Stomach (tissue), 9 donors: ENCODE results near the gene DEPDC5. TPM values are rescaled to one million over a fixed set of nuclear protein-coding genes. Genes with fewer than 3 reads are reported as not detected.

Experiments
- DNase-seq, 2 donors: peaks; one replicate each; pipeline versions ENCODE4 v3.0.0 to v3.0.0-alpha.2; 2013 to 2019
- H3K27ac ChIP-seq, 5 donors: fragments of 200-600 bp in 4 of 5; sonication (generic) in 4 of 5; one replicate each; pipeline ENCODE4 v1.5.1; 2013 to 2019; ENCODE audit warnings: mild to moderate bottlenecking in 1 of 5, moderate library complexity in 1 of 5
- H3K27me3 ChIP-seq, 3 donors: fragments of 200-600 bp; sonication (generic); one replicate each; pipeline ENCODE4 v1.5.1; 2017 to 2019; ENCODE audit warnings: mixed run types in 1 of 3
- H3K36me3 ChIP-seq, 4 donors: fragments of 200-600 bp; sonication (generic); 1 replicate in 3 of 4; 2 replicates in 1 of 4; pipeline ENCODE4 v1.5.1; 2016 to 2019
- H3K4me1 ChIP-seq, 4 donors: fragments of 200-600 bp; sonication (generic); one replicate each; pipeline ENCODE4 v1.5.1; 2016 to 2019
- H3K4me3 ChIP-seq, 4 donors: fragments of 200-600 bp; sonication (generic) in 3 of 4; one replicate each; pipeline ENCODE4 v1.5.1; 2016 to 2019; ENCODE audit warnings: mild to moderate bottlenecking in 1 of 4
- H3K9me3 ChIP-seq, 4 donors: fragments of 200-600 bp; sonication (generic); one replicate each; pipeline ENCODE4 v1.5.1; 2016 to 2019
- EP300 ChIP-seq: sonication (generic); formaldehyde crosslinking; IDR thresholded peaks from one replicate; pipeline ENCODE4 v1.6.1; 2017; ENCODE audit warnings: antibody characterized with exemption
- POLR2A ChIP-seq, 4 donors: fragments of 450-650 bp; IDR thresholded peaks; one replicate each; pipeline ENCODE4 v1.6.1; 2016; ENCODE audit warnings: antibody characterized with exemption in 4 of 4, control low read depth in 2 of 4, mild to moderate bottlenecking in 1 of 4, moderate library complexity in 1 of 4
- POLR2AphosphoS5 ChIP-seq, 3 donors: sonication (generic); formaldehyde crosslinking; IDR thresholded peaks; one replicate each; pipeline ENCODE4 v1.6.1; 2016; ENCODE audit warnings: antibody characterized with exemption in 3 of 3
- WGBS, 5 donors: extraction: QIAGEN DNeasy Blood & Tissue Kit in 3 of 5; methylation state at CpG; one replicate each; pipeline versions ENCODE4 v1.1.5 to v1.1.7; 2013 to 2018; 5-methylcytosine and 5-hydroxymethylcytosine counted together
- intact Hi-C: fragments of 100-400 bp; cut with DNase I; formaldehyde crosslinking; loops from one replicate; pipeline ENCODE4 v1.15.1; 2023; ENCODE audit warnings: low total_unique reads
- polyA plus RNA-seq, 3 donors: library from polyadenylated mRNA; stranded (reverse); fragments of 200-250 nt; gene quantifications; one replicate each; pipeline ENCODE4 v1.2.3, GENCODE V29; 2013
- total RNA-seq, 5 donors: library from RNA; depleted of rRNA; stranded (reverse); fragments of >200 nt; gene quantifications; one replicate each; pipeline versions ENCODE4 v1.1.0 to v1.2.3, GENCODE V29; 2014 to 2016
- TF ChIP-seq, protein P1 (sequence below), 7 experiments: fragments of 450-650 bp in 4 of 7; fragments of 200-600 bp in 3 of 7; sonication (generic) in 3 of 7; IDR thresholded peaks; one replicate each; pipeline ENCODE4 v1.5.1; 2016 to 2019; ENCODE audit warnings: antibody characterized with exemption in 7 of 7, control low read depth in 2 of 7, mild to moderate bottlenecking in 1 of 7
- donor health status: healthy with polysubstance abuse.
- donor health status: Bipolar disorder and iron deficiency.
- donor health status: healthy.

Gene DEPDC5
- total and polyA plus RNA-seq, 8 donors = 4.7 to 39.1 (median 20.2) TPM

DNA sequence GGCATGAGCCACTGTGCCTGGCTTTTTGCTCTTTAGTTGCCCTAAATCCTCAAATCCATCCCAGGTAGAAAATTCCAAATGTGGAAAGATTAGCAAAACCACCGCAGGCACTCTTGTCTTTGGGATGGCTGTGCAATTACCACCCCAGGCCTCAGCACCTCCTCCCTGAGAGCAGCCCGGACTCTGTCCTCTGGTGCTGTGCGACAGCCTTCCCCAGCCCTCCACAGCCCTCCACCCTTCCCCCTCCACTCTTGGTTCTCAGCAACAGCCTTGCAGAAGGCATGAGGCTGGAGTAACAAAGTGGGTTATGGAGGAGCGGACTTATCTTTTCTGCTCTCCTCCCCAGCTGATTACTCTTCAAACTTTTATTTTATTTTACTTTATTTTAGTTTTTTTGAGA is 145.8 kb downstream of the DEPDC5 start:
- H3K9me3 ChIP-seq = no peaks in the 10 kb centered on the region
- 92 to 95% (median 93%) methylated on average over 4 of the region's 4 CpGs for WGBS, 5 donors
- no peaks in the 10 kb centered on the region for H3K27me3 ChIP-seq
- H3K27ac ChIP-seq = no peak overlapping the region
- no peak overlapping the region for H3K4me3 ChIP-seq
- H3K36me3 ChIP-seq = peaks cover 13 to 86% (median 72%) of the 10 kb centered on the region in 4 donors
- peaks cover 0 to 20% (median 5%) of the 10 kb centered on the region in 4 donors for H3K4me1 ChIP-seq
- intact Hi-C loops = no loop called here
- DNase-seq = no peak
- no peak for TF ChIP-seq POLR2AphosphoS5 (IDR thresholded peaks at IDR 0.05)
- TF ChIP-seq, protein P1, sequence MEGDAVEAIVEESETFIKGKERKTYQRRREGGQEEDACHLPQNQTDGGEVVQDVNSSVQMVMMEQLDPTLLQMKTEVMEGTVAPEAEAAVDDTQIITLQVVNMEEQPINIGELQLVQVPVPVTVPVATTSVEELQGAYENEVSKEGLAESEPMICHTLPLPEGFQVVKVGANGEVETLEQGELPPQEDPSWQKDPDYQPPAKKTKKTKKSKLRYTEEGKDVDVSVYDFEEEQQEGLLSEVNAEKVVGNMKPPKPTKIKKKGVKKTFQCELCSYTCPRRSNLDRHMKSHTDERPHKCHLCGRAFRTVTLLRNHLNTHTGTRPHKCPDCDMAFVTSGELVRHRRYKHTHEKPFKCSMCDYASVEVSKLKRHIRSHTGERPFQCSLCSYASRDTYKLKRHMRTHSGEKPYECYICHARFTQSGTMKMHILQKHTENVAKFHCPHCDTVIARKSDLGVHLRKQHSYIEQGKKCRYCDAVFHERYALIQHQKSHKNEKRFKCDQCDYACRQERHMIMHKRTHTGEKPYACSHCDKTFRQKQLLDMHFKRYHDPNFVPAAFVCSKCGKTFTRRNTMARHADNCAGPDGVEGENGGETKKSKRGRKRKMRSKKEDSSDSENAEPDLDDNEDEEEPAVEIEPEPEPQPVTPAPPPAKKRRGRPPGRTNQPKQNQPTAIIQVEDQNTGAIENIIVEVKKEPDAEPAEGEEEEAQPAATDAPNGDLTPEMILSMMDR (IDR thresholded peaks at IDR 0.05) = no peak
- TF ChIP-seq POLR2A (IDR thresholded peaks at IDR 0.05) = no peak
- TF ChIP-seq EP300 = no peak

DNA sequence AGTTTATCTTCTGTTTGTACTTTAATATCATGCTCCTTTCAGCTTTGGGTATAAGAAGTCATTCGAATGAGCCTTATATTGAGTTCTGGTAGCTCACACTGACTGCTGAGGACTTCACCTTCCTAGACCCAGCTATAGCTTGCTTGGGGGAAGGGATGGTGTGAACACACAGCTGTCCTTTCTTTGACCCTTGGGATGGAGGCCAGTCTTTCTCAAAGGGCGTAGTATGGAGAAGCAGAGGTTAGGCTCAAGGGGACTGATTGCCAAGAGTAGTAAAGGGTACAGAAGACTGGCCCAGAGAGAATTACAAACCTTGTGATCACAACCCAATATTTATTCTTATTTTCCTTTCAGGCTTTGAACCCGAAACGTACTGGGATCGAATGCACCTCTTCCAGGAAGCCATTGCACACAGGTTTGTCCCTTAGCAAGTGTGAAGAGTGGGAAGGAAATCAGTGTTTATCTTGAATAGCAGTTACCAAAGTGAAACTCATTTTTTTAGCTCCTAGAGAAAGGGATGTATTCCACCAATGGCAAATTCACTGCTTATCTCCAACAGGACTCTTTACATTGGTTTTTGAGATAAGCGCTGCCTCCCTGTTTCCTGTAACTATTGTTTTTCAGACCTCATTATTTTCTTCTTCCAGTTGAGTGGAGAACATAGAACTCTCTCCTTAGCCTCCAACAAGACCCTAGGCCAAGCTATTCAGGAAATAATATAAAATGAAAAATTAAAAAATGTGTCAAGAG is 147.7 kb downstream of the DEPDC5 start:
- peaks cover 0 to 20% (median 5%) of the 10 kb centered on the region in 4 donors for H3K4me1 ChIP-seq
- no peak overlapping the region for H3K4me3 ChIP-seq
- TF ChIP-seq, protein P1 (IDR thresholded peaks at IDR 0.05) = no peak
- peak in 2 of 3 donors; percentile 5 to 17 for TF ChIP-seq POLR2AphosphoS5 (IDR thresholded peaks at IDR 0.05)
- intact Hi-C loops = no loop called here
- no peaks in the 10 kb centered on the region for H3K27me3 ChIP-seq
- H3K27ac ChIP-seq = peak overlapping the region; percentile 34 to 84 (median 67)
- DNase-seq = peak in 1 of 2 donors; percentile 56
- 29 to 62% (median 51%) methylated on average over 6 of the region's 6 CpGs for WGBS, 5 donors
- no peaks in the 10 kb centered on the region for H3K9me3 ChIP-seq
- peaks cover 13 to 88% (median 74%) of the 10 kb centered on the region in 4 donors for H3K36me3 ChIP-seq

DNA sequence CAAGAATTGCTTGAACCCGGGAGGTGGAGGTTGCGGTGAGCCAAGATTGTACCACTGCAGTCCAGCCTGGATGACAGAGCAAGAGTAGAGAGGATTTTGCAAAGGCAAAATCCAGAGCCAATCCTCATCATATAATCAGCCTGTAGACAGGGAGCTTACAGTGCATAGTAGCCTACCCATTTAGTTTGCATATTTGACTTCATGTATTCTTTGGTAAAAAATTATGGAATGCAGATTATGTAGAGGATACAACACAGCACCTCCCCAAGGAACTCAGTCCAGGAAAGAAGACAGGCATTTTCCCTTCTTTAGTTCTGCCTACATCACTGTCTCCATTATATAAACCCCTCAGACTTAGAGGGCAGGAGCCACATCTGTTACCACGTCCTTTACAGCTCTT is 150.8 kb downstream of the DEPDC5 start:
- Histone ChIP-seq H3K27me3 (no peaks in the 10 kb centered on the region), H3K36me3 (peaks cover 19 to 84% (median 68%) of the 10 kb centered on the region in 4 donors), H3K27ac (no peak overlapping the region), H3K4me3 (no peak overlapping the region), H3K4me1 (peaks cover 0 to 20% (median 5%) of the 10 kb centered on the region in 4 donors), H3K9me3 (no peaks in the 10 kb centered on the region)
- DNase-seq = no peak
- TF ChIP-seq POLR2A (IDR thresholded peaks at IDR 0.05) (no peak), POLR2AphosphoS5 (IDR thresholded peaks at IDR 0.05) (no peak), EP300 (no peak)
- TF ChIP-seq, protein P1 (IDR thresholded peaks at IDR 0.05) = no peak
- intact Hi-C loops = no loop called here
- 95 to 99% (median 96%) methylated on average over 3 of the region's 3 CpGs for WGBS, 5 donors

DNA sequence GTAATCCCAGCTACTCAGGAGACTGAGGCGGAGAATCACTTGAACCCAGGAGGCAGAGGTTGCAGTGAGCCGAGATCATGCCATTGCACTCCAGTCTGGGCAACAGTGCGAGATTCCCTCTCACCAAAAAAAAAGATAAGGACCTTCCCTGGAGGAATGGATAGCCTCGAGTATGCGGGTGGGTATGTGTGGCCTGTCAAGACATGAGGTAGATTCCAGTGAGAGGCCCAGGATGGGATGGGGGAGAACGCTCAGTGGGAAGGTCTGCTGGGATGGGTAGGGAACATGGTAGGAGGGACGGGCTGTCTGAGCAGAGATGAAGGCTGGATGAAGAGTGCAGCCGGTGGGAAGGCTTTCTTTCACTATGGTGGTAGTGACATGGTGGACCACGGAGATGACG is 151.5 kb downstream of the DEPDC5 start:
- Histone ChIP-seq H3K9me3 (no peaks in the 10 kb centered on the region), H3K4me1 (peaks cover 0 to 20% (median 5%) of the 10 kb centered on the region in 4 donors), H3K27me3 (no peaks in the 10 kb centered on the region), H3K36me3 (peaks cover 19 to 88% (median 70%) of the 10 kb centered on the region in 4 donors), H3K4me3 (no peak overlapping the region), H3K27ac (no peak overlapping the region)
- WGBS, 5 donors = 92 to 95% (median 93%) methylated on average over 10 of the region's 10 CpGs
- DNase-seq = no peak
- TF ChIP-seq EP300 (no peak), POLR2AphosphoS5 (IDR thresholded peaks at IDR 0.05) (no peak), POLR2A (IDR thresholded peaks at IDR 0.05) (no peak)
- TF ChIP-seq, protein P1 (IDR thresholded peaks at IDR 0.05) = no peak
- intact Hi-C loops = no loop called here
